Stomach (tissue), 9 donors: Measurements from ENCODE around the gene OSBPL1A. TPM values are rescaled to one million over a fixed set of nuclear protein-coding genes. Genes with fewer than 3 reads are reported as not detected.

Source experiments
- DNase-seq, 2 donors: peaks; one replicate each; pipeline versions ENCODE4 v3.0.0 to v3.0.0-alpha.2; 2013 to 2019
- H3K27ac ChIP-seq, 5 donors: fragments of 200-600 bp in 4 of 5; sonication (generic) in 4 of 5; one replicate each; pipeline ENCODE4 v1.5.1; 2013 to 2019; ENCODE audit warnings: mild to moderate bottlenecking in 1 of 5, moderate library complexity in 1 of 5
- H3K27me3 ChIP-seq, 3 donors: fragments of 200-600 bp; sonication (generic); one replicate each; pipeline ENCODE4 v1.5.1; 2017 to 2019; ENCODE audit warnings: mixed run types in 1 of 3
- H3K36me3 ChIP-seq, 4 donors: fragments of 200-600 bp; sonication (generic); 1 replicate in 3 of 4; 2 replicates in 1 of 4; pipeline ENCODE4 v1.5.1; 2016 to 2019
- H3K4me1 ChIP-seq, 4 donors: fragments of 200-600 bp; sonication (generic); one replicate each; pipeline ENCODE4 v1.5.1; 2016 to 2019
- H3K4me3 ChIP-seq, 4 donors: fragments of 200-600 bp; sonication (generic) in 3 of 4; one replicate each; pipeline ENCODE4 v1.5.1; 2016 to 2019; ENCODE audit warnings: mild to moderate bottlenecking in 1 of 4
- H3K9me3 ChIP-seq, 4 donors: fragments of 200-600 bp; sonication (generic); one replicate each; pipeline ENCODE4 v1.5.1; 2016 to 2019
- CTCF ChIP-seq, 7 experiments: fragments of 450-650 bp in 4 of 7; fragments of 200-600 bp in 3 of 7; sonication (generic) in 3 of 7; IDR thresholded peaks; one replicate each; pipeline ENCODE4 v1.5.1; 2016 to 2019; ENCODE audit warnings: antibody characterized with exemption in 7 of 7, control low read depth in 2 of 7, mild to moderate bottlenecking in 1 of 7
- EP300 ChIP-seq: sonication (generic); formaldehyde crosslinking; IDR thresholded peaks from one replicate; pipeline ENCODE4 v1.6.1; 2017; ENCODE audit warnings: antibody characterized with exemption
- POLR2A ChIP-seq, 4 donors: fragments of 450-650 bp; IDR thresholded peaks; one replicate each; pipeline ENCODE4 v1.6.1; 2016; ENCODE audit warnings: antibody characterized with exemption in 4 of 4, control low read depth in 2 of 4, mild to moderate bottlenecking in 1 of 4, moderate library complexity in 1 of 4
- POLR2AphosphoS5 ChIP-seq, 3 donors: sonication (generic); formaldehyde crosslinking; IDR thresholded peaks; one replicate each; pipeline ENCODE4 v1.6.1; 2016; ENCODE audit warnings: antibody characterized with exemption in 3 of 3
- WGBS, 5 donors: extraction: QIAGEN DNeasy Blood & Tissue Kit in 3 of 5; methylation state at CpG; one replicate each; pipeline versions ENCODE4 v1.1.5 to v1.1.7; 2013 to 2018; 5-methylcytosine and 5-hydroxymethylcytosine counted together
- intact Hi-C: fragments of 100-400 bp; cut with DNase I; formaldehyde crosslinking; loops from one replicate; pipeline ENCODE4 v1.15.1; 2023; ENCODE audit warnings: low total_unique reads
- polyA plus RNA-seq, 3 donors: library from polyadenylated mRNA; stranded (reverse); fragments of 200-250 nt; gene quantifications; one replicate each; pipeline ENCODE4 v1.2.3, GENCODE V29; 2013
- total RNA-seq, 5 donors: library from RNA; depleted of rRNA; stranded (reverse); fragments of >200 nt; gene quantifications; one replicate each; pipeline versions ENCODE4 v1.1.0 to v1.2.3, GENCODE V29; 2014 to 2016
- donor health status: healthy with polysubstance abuse.
- donor health status: Bipolar disorder and iron deficiency.
- donor health status: healthy.

The OSBPL1A gene
- total and polyA plus RNA-seq, 8 donors: 13.6 to 129 (median 38.8) TPM

GRCh38 chr18:24136967-24137373, 260.7 kb downstream of the OSBPL1A start:
- peaks cover 0 to 19% (median 15%) of the 10 kb centered on the region in 4 donors for H3K4me1 ChIP-seq
- WGBS, 5 donors: 59 to 71% (median 64%) methylated on average over 3 of the region's 3 CpGs
- no peaks in the 10 kb centered on the region for H3K9me3 ChIP-seq
- TF ChIP-seq CTCF (IDR thresholded peaks at IDR 0.05): no peak
- no peak for TF ChIP-seq POLR2AphosphoS5 (IDR thresholded peaks at IDR 0.05)
- TF ChIP-seq EP300: no peak
- no peak for TF ChIP-seq POLR2A (IDR thresholded peaks at IDR 0.05)
- H3K27me3 ChIP-seq: peaks cover 0 to 9% (median 0%) of the 10 kb centered on the region in 3 donors
- intact Hi-C loops: no loop called here
- DNase-seq: no peak
- peaks cover 0 to 17% (median 11%) of the 10 kb centered on the region in 4 donors for H3K36me3 ChIP-seq
- H3K4me3 ChIP-seq: no peak overlapping the region
- no peak overlapping the region for H3K27ac ChIP-seq

GRCh38 chr18:24130494-24130893, 267.1 kb downstream of the OSBPL1A start:
- peak in 1 of 2 donors; percentile 31 for DNase-seq
- intact Hi-C loops: no loop called here
- no peak for TF ChIP-seq EP300
- TF ChIP-seq CTCF (IDR thresholded peaks at IDR 0.05): no peak
- TF ChIP-seq POLR2A (IDR thresholded peaks at IDR 0.05): no peak
- no peaks in the 10 kb centered on the region for H3K9me3 ChIP-seq
- H3K27ac ChIP-seq: no peak overlapping the region
- H3K36me3 ChIP-seq: peaks cover 5 to 78% (median 57%) of the 10 kb centered on the region in 4 donors
- WGBS, 5 donors: 54 to 87% (median 83%) methylated on average over 2 of the region's 2 CpGs
- H3K4me3 ChIP-seq: no peak overlapping the region
- no peaks in the 10 kb centered on the region for H3K27me3 ChIP-seq
- peaks cover 0 to 3% (median 0%) of the 10 kb centered on the region in 4 donors for H3K4me1 ChIP-seq

GRCh38 chr18:24128700-24129099, 268.9 kb downstream of the OSBPL1A start:
- intact Hi-C loops: no loop called here
- Histone ChIP-seq H3K27me3 (no peaks in the 10 kb centered on the region), H3K9me3 (no peaks in the 10 kb centered on the region), H3K27ac (no peak overlapping the region), H3K36me3 (peaks cover 9 to 95% (median 70%) of the 10 kb centered on the region in 4 donors), H3K4me3 (no peak overlapping the region), H3K4me1 (peaks cover 0 to 3% (median 0%) of the 10 kb centered on the region in 4 donors)
- no peak for DNase-seq
- TF ChIP-seq EP300 (no peak), POLR2AphosphoS5 (IDR thresholded peaks at IDR 0.05) (no peak), POLR2A (IDR thresholded peaks at IDR 0.05) (no peak)
- 87 to 98% (median 98%) methylated on average over 4 of the region's 4 CpGs for WGBS, 5 donors

- 80 to 92% (median 87%) methylated on average over 2 to 3 of the region's 3 CpGs for WGBS, 5 donors
- no peak for TF ChIP-seq POLR2AphosphoS5 (IDR thresholded peaks at IDR 0.05)
- intact Hi-C loops: no loop called here
- H3K4me1 ChIP-seq: peaks cover 0 to 3% (median 0%) of the 10 kb centered on the region in 4 donors
- H3K9me3 ChIP-seq: no peaks in the 10 kb centered on the region
- no peak for DNase-seq
- no peak overlapping the region for H3K27ac ChIP-seq
- no peaks in the 10 kb centered on the region for H3K27me3 ChIP-seq
- H3K36me3 ChIP-seq: peaks cover 9 to 87% (median 67%) of the 10 kb centered on the region in 4 donors
- H3K4me3 ChIP-seq: no peak overlapping the region
Observed at GRCh38 chr18:24127735-24128134, 269.9 kb downstream of the OSBPL1A start.

GRCh38 chr18:24126155-24126961, 271.3 kb downstream of the OSBPL1A start:
- intact Hi-C loops: no loop called here
- 35 to 59% (median 46%) methylated on average over 3 of the region's 3 CpGs for WGBS, 5 donors
- TF ChIP-seq CTCF (IDR thresholded peaks at IDR 0.05): no peak
- TF ChIP-seq EP300: no peak
- TF ChIP-seq POLR2AphosphoS5 (IDR thresholded peaks at IDR 0.05): no peak
- TF ChIP-seq POLR2A (IDR thresholded peaks at IDR 0.05): no peak

More at GRCh38 chr18:24126155-24126961, 271.3 kb downstream of the OSBPL1A start:
- H3K4me1 ChIP-seq: peaks cover 0 to 3% (median 0%) of the 10 kb centered on the region in 4 donors
- H3K27me3 ChIP-seq: no peaks in the 10 kb centered on the region
- H3K4me3 ChIP-seq: no peak overlapping the region
- no peaks in the 10 kb centered on the region for H3K9me3 ChIP-seq
- peaks cover 9 to 73% (median 60%) of the 10 kb centered on the region in 4 donors for H3K36me3 ChIP-seq
- peak in 1 of 2 donors; percentile 18 for DNase-seq
- H3K27ac ChIP-seq: no peak overlapping the region
